Stimulated activated CD4-positive, alpha-beta T cell treated with anti-CD3 and anti-CD28 coated beads, TNF-alpha, amount 100 ng/mL, for 24 hours (primary cell): ENCODE results near the gene F8A1.
"Not testable (repeated sequence)": the region's sequence is repeated elsewhere in the genome, so short reads cannot be mapped to it uniquely, and the experiment has no call there.

Source experiments
- DNase-seq, 3 experiments: peaks; one replicate each; pipeline ENCODE4 v3.0.0-alpha.2; 2020; ENCODE audit warnings: low read depth in 3 of 3

Gene F8A1

DNA sequence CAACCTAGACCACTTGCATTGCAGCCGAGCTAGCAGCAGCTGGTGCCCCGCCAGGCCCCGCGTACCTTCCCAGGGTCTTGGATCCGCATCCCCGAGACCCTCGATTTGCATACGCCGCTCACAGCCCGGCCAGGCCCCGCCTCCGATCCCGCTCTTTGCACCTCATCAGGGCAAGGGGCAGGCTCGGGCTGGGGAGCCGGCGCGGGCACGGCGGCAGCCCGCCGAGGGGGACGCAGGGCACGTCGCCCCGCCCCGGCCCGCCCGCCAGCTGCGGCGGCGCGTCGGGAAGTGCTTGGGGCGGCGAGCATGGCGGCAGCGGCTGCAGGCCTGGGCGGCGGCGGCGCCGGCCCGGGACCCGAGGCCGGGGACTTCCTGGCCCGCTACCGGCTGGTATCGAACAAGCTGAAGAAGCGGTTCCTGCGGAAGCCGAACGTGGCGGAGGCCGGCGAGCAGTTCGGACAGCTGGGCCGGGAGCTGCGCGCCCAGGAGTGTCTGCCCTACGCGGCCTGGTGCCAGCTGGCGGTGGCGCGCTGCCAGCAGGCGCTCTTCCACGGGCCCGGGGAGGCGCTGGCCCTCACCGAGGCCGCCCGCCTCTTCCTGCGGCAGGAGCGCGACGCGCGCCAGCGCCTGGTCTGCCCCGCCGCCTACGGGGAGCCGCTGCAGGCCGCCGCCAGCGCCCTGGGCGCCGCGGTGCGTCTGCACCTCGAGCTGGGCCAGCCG is at the start of gene F8A1:
F8A1 (plus strand) TSS at position 287 of the 720 bp plus-strand sequence; CDS start at position 307, 20 bp downstream.
- DNase-seq, result peak; percentile 7 to 52 (median 12)

DNA sequence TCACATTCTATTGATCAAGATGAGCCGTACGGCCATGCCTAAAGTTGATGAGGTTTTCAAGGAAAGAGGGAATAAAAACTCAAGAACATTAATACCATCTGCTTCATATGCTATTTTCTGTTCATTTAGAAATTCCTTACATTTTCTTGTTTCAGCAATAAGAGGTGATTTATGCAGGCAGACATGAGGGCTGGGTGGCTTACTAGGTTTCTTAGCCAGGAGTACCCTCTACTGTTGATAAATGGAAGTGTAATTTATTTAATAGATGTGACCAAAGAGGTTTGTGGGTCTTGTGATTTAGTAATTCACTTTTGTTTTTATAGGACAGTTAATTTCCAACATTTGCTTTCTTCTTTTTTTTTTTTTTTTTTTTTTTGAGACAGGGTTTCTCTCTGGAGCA is 45.3 kb upstream of the F8A1 start:
- DNase-seq, result no peak

DNA sequence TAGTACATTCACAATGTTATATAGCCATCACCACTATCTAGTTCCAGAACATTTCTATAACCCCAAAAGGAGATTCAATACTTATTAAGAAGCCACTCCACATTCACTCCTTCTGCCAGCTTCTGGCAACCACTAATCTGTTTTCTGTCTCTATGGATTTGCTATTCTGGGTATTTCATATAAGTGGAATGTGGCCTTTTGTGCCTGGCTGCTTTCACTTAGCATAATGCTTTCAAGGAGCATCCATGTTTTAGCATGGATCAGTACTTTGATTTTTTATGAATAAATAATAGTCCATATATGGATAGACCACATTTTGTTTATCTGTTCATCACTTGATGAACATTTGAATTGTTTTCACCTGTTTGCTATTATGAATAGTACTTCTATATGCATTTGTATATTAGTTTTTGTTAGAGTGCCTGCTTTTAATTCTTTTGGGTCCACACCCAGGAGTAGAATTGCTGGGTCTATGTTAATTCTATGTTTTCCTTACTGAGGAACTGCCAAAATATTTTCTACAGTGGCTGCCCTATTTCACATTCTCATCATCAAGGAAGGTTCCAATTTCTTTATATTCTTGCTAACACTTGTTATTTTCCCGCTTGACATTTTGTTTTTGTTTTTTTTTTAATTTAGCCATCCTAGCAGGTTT is 35.1 kb upstream of the F8A1 start:
- DNase-seq, result no peak

DNA sequence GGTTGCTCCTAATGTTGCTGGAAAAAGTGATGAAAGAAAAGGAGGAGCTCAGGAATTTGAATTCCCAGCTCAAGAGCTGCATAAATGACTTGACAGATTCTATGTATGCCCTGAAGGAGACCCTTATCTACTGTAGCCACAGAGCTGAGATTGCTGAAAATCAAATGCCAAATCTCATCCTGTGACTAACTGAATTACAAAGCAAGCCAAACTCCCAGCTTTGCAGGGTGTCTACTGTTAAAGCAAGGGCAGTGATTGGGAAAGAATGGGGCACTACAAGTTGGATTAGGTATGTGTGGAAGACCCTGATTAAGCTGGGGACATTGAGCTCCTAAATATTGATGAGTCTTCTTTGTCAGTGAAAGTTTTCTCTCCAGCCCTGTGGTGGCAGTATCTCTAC is 30.9 kb upstream of the F8A1 start:
- DNase-seq, result no peak

DNA sequence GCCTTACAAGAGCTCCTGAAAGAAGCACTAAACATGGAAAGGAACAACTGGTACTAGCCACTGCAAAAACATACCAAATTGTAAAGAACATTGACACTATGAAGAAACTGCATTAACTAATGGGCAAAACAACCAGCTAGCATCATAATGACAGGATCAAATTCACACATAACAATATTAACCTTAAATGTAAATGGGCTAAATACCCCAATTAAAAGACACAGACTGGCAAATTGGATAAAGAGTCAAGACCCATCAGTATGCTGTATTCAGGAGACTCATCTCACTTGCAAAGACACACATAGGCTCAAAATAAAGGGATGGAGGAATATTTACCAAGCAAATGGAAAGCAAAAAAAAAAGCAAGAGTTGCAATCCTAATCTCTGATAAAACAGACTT is 17.6 kb upstream of the F8A1 start:
- not testable (repeated sequence) for DNase-seq

DNA sequence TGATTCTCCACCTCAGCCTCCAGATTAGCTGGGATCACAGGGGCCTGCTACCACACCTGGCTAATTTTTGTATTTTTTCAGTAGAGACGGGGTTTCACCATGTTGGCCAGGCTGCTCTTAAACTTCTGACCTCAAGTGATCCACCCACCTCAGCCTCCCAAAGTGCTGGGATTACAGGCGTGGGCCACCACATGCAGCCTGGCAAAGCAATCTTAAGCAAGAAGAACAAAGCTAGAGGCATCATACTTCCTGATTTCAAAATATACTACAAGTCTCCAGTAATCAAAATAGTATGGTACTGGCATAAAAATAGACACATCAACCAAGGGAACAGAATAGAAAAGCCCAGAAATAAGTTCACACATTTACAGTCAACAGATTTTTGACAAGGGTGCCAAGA is 12.8 kb upstream of the F8A1 start:
- DNase-seq, result no peak

DNA sequence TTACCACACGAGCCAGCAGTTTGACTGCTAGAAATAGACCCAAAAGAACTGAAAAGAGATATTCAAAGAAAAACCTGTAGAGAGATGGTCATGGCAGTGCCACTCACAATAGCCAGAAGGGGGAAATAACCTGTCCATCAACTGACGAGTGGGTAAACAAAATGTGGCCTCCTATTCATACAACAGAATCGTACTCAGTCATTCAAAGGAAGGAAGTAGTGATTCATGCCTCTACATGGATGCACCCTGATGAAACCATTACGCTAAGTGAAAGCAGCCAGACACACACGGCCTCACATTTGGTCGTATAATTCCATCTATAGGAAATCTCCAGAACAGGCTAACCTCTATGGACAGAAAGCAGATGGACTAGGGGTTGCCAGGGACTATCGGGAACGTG is 2.1 kb upstream of the F8A1 start:
- DNase-seq, result not testable (repeated sequence)

DNA sequence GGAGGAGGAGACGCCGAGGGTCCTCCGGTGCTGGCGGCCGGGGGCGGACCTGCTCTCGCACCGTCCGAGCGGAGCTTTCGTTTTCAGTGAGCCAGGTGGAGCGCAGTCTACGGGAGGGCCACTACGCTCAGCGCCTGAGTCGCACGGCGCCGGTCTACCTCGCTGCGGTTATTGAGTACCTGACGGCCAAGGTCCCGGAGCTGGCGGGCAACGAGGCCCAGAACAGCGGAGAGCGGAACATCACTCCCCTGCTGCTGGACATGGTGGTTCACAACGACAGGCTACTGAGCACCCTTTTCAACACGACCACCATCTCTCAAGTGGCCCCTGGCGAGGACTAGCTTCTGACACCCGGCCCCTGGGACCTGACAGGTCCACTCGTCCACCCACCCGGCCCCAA is 1.1 kb upstream of the F8A1 start:
- not testable (repeated sequence) for DNase-seq

DNA sequence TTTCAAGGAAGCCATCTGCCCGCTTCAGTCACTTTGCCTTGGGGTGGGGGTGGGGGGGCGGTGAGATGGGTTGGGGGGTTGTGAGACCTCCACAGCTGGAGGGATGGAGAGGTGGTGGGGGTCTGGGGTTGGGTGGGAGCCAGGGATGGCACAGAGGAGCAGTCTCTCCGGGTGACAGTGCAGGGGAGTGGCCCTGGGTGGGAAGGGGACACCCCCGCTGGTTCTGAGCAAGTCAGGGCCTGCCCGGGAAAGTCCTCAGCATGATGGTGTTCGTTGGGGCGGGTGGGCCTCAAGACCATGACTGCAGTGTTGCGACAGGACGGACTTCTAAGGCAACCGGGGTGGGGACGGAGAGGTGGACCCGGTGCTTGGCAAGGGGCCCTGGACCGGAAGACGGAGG is 606 bp upstream of the F8A1 start:
- DNase-seq, result not testable (repeated sequence)

DNA sequence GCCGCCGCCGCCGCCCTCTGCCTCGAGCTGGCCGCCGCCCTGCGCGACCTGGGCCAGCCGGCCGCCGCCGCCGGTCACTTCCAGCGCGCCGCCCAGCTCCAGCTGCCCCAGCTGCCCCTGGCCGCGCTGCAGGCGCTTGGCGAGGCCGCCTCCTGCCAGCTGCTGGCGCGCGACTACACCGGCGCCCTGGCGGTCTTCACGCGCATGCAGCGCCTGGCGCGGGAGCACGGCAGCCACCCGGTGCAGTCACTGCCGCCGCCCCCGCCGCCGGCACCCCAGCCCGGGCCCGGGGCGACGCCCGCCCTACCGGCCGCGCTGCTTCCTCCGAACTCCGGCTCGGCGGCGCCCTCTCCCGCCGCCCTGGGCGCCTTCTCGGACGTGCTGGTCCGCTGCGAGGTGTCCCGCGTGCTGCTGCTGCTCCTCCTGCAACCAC is 650 bp downstream of the F8A1 start:
- not testable (repeated sequence) for DNase-seq

DNA sequence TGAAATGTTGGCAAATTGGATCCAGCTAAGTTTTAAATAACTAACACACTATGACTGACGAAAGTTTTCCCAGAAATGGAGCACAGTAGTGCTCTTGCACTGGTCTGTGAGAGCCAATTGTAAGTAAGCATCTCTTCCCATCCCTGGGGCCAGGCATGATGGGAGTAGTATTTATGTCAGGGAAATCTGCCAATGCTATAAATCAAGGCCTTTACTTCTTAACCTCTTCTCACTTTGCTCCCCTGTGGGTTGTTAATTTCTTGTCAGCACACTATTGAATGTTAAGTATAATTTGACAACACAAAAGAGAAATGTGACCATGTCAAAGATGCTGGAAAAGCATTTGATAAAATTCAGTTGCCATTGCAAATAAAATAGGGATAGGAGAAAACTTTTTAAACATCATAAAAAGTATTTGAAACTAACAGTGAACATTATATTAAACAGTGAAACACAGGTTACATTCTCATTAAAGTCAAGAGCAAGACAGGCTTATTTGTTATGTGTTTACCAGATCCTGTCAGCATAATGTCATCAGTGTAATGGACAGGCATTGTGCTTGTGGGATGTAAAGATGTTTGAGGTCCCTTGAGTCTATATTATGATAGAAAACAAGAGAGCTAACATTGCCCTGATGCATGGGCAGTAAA is 5.0 kb downstream of the F8A1 start:
- no peak for DNase-seq

DNA sequence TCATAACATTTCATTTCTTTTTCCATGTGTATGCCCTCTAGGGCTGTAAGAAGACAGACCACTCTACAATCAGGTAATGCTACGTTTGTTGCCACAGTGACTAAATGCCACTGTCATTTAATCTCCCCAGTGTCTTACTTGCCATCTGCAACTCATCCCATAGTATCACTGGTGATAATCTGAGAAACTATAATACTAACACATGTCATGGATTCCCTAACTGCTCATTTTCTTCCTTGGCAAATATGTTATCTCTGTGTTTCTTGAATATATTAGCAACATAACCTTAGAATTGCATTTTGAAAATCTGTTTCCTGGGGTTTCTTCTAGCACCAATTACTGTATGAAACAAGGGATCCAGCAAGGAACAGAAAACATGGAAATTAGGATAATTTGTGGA is 6.1 kb downstream of the F8A1 start:
- no peak for DNase-seq

DNA sequence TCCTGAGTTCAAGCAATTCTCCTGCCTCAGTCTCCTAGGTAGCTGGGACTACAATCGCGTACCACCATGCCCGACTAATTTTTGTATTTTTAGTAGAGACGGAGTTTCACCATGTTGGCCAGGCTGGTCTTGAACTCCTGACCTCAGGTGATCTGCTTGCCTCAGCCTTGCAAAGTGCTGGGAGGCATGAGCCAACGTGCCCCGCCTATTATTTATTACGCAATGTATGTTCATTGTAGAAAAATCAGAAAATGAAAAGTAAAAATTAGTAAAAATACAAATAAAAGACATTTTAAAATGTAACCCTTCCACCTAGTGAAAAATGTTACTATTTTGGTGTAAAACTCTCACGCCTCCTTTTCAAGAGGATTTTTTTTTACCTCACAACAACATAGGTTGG is 14.2 kb downstream of the F8A1 start:
- DNase-seq, result no peak

DNA sequence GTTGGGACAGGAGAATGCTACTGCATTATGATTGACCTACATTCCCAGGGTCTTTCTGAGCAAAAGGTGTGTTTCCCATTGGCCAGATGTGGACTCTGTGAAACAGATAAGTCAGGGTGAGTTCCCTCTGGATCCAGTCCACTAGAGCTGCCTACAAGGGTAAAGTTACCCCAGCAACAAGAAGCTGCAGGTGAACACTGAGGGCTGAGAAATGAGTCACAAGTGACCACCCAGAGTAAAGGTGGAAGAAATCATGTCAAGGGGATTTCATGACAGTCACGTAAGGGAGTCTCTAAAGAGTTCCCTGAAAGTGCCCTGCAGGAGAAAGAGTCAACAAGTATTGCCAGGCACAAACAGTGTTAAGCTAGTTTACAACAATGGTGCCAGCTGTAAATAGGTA is 16.3 kb downstream of the F8A1 start:
- no peak for DNase-seq

DNA sequence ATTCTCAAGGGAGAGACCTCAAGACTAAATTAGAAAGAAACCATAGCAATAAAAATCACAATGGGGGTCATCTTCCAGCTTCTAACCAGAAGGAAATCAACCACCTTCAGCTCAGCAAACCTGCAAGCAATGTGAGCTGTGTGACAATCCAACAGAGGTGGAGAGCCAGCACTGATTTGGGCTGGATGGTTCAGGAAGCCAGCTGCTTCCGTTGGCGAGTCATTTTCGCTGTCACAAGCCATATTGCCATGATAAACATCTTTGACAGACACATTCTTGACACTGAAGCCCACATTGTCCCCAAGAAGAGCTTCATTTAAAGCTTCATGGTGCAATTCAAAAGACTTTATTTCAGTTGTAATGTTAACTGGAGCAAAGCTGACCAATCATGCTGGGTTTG is 22.7 kb downstream of the F8A1 start:
- no peak for DNase-seq

DNA sequence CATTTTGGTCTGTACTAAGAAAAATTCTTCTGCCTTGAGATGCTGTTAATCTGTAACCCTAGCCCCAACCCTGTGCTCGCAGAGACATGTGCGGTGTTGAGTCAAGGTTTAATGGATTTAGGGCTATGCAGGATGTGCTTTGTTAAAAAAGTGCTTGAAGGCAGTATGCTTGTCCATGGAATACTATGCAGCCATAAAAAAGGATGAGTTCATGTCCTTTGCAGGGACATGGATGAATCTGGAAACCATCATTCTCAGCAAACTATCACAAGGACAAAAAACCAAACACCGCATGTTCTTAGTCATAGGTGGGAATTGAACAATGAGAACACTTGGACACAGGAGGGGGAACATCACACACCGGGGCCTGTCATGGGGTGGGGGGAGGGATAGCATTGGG is 23.9 kb downstream of the F8A1 start:
- DNase-seq, result not testable (repeated sequence)

DNA sequence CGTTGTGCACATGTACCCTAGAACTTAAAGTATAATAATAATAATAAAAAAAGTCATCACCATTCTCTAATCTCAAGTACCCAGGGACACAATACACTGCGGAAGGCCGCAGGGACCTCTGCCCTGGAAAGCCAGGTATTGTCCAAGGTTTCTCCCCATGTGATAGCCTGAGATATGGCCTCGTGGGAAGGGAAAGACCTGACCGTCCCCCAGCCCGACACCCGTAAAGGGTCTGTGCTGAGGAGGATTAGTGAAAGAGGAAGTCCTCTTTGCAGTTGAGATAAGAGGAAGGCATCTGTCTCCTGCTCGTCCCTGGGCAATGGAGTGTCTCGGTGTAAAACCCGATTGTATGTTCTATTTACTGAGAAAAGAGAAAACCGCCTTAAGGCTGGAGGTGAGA is 24.4 kb downstream of the F8A1 start:
- not testable (repeated sequence) for DNase-seq

DNA sequence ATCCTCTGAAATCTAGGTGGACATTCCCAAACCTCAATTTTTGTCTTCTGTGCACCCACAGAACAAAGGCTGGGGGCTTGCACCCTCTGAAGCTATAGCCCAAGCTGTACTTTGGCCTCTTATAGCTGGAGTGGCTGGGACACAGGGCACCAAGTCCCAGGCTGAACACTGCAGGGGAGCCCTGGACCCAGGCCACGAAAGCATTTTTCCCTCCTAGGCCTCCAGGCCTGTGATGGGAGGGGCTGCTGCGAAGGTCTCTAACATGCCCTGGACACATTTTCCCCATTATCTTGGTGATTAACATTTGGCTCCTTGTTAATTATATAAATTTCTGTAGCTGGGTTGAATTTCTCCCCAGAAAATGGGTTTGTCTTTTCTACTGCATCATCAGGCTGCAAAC is 27.9 kb downstream of the F8A1 start:
- no peak for DNase-seq

DNA sequence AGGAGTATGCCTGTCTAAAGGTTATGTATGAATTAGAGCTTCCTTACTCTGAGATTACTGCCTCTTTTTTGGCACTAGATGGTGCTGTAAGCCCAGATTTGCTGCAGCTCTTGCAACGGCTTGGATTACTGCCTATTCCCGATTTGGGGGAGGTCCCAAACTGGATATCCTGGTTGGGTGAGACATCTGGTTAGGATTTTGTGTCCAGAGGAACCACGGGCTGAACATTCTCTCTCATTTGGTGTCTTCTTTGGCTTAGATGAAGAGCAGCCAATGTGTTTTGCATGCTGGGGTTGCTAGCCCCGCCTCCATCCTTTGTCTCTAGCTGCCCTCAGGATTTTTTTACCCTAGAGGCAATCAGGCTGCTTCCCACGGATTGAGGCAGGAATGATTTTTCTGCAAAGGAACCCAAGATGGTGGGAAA is 31.9 kb downstream of the F8A1 start:
- DNase-seq, result peak in 1 of 3 experiments; percentile 0

DNA sequence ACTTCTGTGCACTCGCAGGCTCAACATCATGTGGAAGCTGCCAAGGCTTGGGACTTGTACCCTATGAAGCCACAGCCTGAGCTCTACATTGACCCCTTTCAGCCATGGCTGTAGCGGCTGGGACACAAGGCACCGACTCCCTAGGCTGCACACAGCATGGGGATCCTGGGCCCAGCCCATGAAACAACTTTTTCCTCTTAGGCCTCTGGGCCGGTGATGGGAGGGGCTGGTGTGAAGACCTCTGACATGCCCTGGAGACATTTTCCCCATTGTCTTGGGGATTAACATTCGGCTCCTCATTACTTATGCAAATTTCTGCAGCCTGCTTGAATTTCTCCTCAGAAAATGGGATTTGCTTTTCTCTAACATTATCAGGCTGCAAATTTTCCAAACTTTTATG is 38.6 kb downstream of the F8A1 start:
- not testable (repeated sequence) for DNase-seq
